ENCODE measurements around the gene PPID. TPM values are rescaled to one million over a fixed set of nuclear protein-coding genes. Genes with fewer than 3 reads are reported as not detected.

The PPID gene
- total RNA-seq, 1 donor = 21.4 TPM

- H3K79me2 ChIP-seq (ENCODE audit: insufficient read depth, low read length) = peaks cover 52% of the 10 kb centered on the region
- peak; percentile 66 for DNase-seq (ENCODE audit: insufficient read length, low spot score, missing footprints)
- peak overlapping the region; percentile 97 for H3K4me3 ChIP-seq (ENCODE audit: insufficient read depth, low read length)
- H3K36me3 ChIP-seq (ENCODE audit: insufficient read depth, low read length) = no peaks in the 10 kb centered on the region
- no peaks in the 10 kb centered on the region for H3K27me3 ChIP-seq (ENCODE audit: insufficient read depth, low read length)
- peaks cover 18% of the 10 kb centered on the region for H3K4me1 ChIP-seq (ENCODE audit: insufficient read depth, low read length)
- H3K9me3 ChIP-seq (ENCODE audit: low read depth, low read length) = no peaks in the 10 kb centered on the region
- peaks cover 12% of the 10 kb centered on the region for H4K20me1 ChIP-seq (ENCODE audit: insufficient read depth, low read length)
- H2AFZ ChIP-seq (ENCODE audit: low read length) = peak overlapping the region; percentile 77
- no peak for TF ChIP-seq CTCF (IDR thresholded peaks at IDR 0.05; ENCODE audit: extremely low read depth, low read depth, low read length)
- H3K4me2 ChIP-seq (ENCODE audit: insufficient read depth, low read length) = peak overlapping the region; percentile 79
- peak overlapping the region; percentile 91 for H3K27ac ChIP-seq (ENCODE audit: low read depth, low read length)
Measured at GRCh38 chr4:158769175-158769921, 46.2 kb upstream of the PPID start.

- DNase-seq (ENCODE audit: insufficient read length, low spot score, missing footprints) = peak; percentile 99
- H3K4me2 ChIP-seq (ENCODE audit: insufficient read depth, low read length) = peak within 1 kb of the TSS; percentile 89
- no peaks in the 10 kb centered on the region for H3K9me3 ChIP-seq (ENCODE audit: low read depth, low read length)
Measured at GRCh38 chr4:158768555-158769174, 45.5 kb upstream of the PPID start, which contains the start of gene FNIP2. TSS of gene FNIP2 (plus strand) at chr4:158769026. CDS start at chr4:158769213, 187 bp downstream.

GRCh38 chr4:158767451-158767850 lies 44.3 kb upstream of the PPID start:
- Histone ChIP-seq H3K4me1 (ENCODE audit: insufficient read depth, low read length) (peaks cover 16% of the 10 kb centered on the region), H3K79me2 (ENCODE audit: insufficient read depth, low read length) (peaks cover 34% of the 10 kb centered on the region), H3K4me2 (ENCODE audit: insufficient read depth, low read length) (no peak overlapping the region), H3K36me3 (ENCODE audit: insufficient read depth, low read length) (no peaks in the 10 kb centered on the region), H2AFZ (ENCODE audit: low read length) (no peak overlapping the region), H3K4me3 (ENCODE audit: insufficient read depth, low read length) (no peak overlapping the region), H3K27me3 (ENCODE audit: insufficient read depth, low read length) (no peaks in the 10 kb centered on the region), H3K27ac (ENCODE audit: low read depth, low read length) (no peak overlapping the region), H4K20me1 (ENCODE audit: insufficient read depth, low read length) (peaks cover 12% of the 10 kb centered on the region), H3K9me3 (ENCODE audit: low read depth, low read length) (no peaks in the 10 kb centered on the region)
- no peak for TF ChIP-seq CTCF (IDR thresholded peaks at IDR 0.05; ENCODE audit: extremely low read depth, low read depth, low read length)
- DNase-seq (ENCODE audit: insufficient read length, low spot score, missing footprints) = no peak

More at GRCh38 chr4:158768555-158769174, 45.5 kb upstream of the PPID start, which contains the start of gene FNIP2:
- H3K79me2 ChIP-seq (ENCODE audit: insufficient read depth, low read length) = peaks cover 46% of the 10 kb centered on the region
- H3K4me3 ChIP-seq (ENCODE audit: insufficient read depth, low read length) = peak within 1 kb of the TSS; percentile 97
- H3K27ac ChIP-seq (ENCODE audit: low read depth, low read length) = peak within 1 kb of the TSS; percentile 91
- H3K27me3 ChIP-seq (ENCODE audit: insufficient read depth, low read length) = no peaks in the 10 kb centered on the region
- H3K36me3 ChIP-seq (ENCODE audit: insufficient read depth, low read length) = no peaks in the 10 kb centered on the region
- H2AFZ ChIP-seq (ENCODE audit: low read length) = peak within 1 kb of the TSS; percentile 91
- no peak for TF ChIP-seq CTCF (IDR thresholded peaks at IDR 0.05; ENCODE audit: extremely low read depth, low read depth, low read length)
- H4K20me1 ChIP-seq (ENCODE audit: insufficient read depth, low read length) = peaks cover 12% of the 10 kb centered on the region
- H3K4me1 ChIP-seq (ENCODE audit: insufficient read depth, low read length) = peaks cover 16% of the 10 kb centered on the region

GRCh38 chr4:158766434-158767044 lies 43.3 kb upstream of the PPID start:
- no peaks in the 10 kb centered on the region for H3K36me3 ChIP-seq (ENCODE audit: insufficient read depth, low read length)
- H3K79me2 ChIP-seq (ENCODE audit: insufficient read depth, low read length) = peaks cover 25% of the 10 kb centered on the region
- no peaks in the 10 kb centered on the region for H3K9me3 ChIP-seq (ENCODE audit: low read depth, low read length)
- no peak overlapping the region for H2AFZ ChIP-seq (ENCODE audit: low read length)
- H3K4me2 ChIP-seq (ENCODE audit: insufficient read depth, low read length) = no peak overlapping the region
- H4K20me1 ChIP-seq (ENCODE audit: insufficient read depth, low read length) = peaks cover 12% of the 10 kb centered on the region
- H3K27ac ChIP-seq (ENCODE audit: low read depth, low read length) = no peak overlapping the region
- H3K4me3 ChIP-seq (ENCODE audit: insufficient read depth, low read length) = no peak overlapping the region
- TF ChIP-seq CTCF (IDR thresholded peaks at IDR 0.05; ENCODE audit: extremely low read depth, low read depth, low read length) = no peak
- no peaks in the 10 kb centered on the region for H3K27me3 ChIP-seq (ENCODE audit: insufficient read depth, low read length)
- no peak for DNase-seq (ENCODE audit: insufficient read length, low spot score, missing footprints)
- H3K4me1 ChIP-seq (ENCODE audit: insufficient read depth, low read length) = peaks cover 16% of the 10 kb centered on the region
